HEK293 (cell line): ENCODE measurements around the gene RNF40.

Experiments
- CTCF ChIA-PET: fragments of 350-600 bp; formaldehyde crosslinking; extraction: SDS; loops from one replicate; lab custom pipeline; 2021; ENCODE audit warnings: antibody characterized with exemption; lab: Yijun Ruan, JAX
- POLR2A ChIA-PET: fragments of 300-600 bp; formaldehyde crosslinking; extraction: SDS; loops from one replicate; lab custom pipeline; 2020; ENCODE audit warnings: antibody characterized with exemption, inconsistent platforms; lab: Yijun Ruan, JAX
- H3K27ac ChIP-seq: fragments of 200-500 bp; sonication (Bioruptor generic); 2 replicates; pipeline ENCODE4 v1.5.1; 2014; ENCODE audit warnings: low read depth, low read length, control low read depth, inconsistent platforms; ENCODE audit errors: extremely low read depth
- H3K36me3 ChIP-seq, 2 experiments: fragments of 200-500 bp in 1 of 2; sonication (Bioruptor generic) in 1 of 2; 1 replicate in 1 of 2; 2 replicates in 1 of 2; pipeline ENCODE4 v1.5.1; 2014 to 2017; ENCODE audit warnings: inconsistent platforms in 2 of 2, low read length in 2 of 2; ENCODE audit not compliant: control insufficient read depth in 2 of 2, insufficient read depth in 1 of 2
- H3K4me1 ChIP-seq: fragments of 200-500 bp; sonication (Bioruptor generic); 2 replicates; pipeline ENCODE4 v1.5.1; 2014; ENCODE audit warnings: mild to moderate bottlenecking, low read length, inconsistent platforms; ENCODE audit not compliant: control insufficient read depth, insufficient read depth
- H3K4me3 ChIP-seq: 2 replicates; pipeline ENCODE4 v1.5.1; 2011; ENCODE audit warnings: low read depth, mild to moderate bottlenecking, control low read depth, low read length, moderate library complexity
- H3K9me3 ChIP-seq: fragments of 200-500 bp; sonication (Bioruptor generic); 2 replicates; pipeline ENCODE4 v1.5.1; 2014; ENCODE audit warnings: low read depth, low read length, inconsistent platforms; ENCODE audit not compliant: control insufficient read depth, insufficient read depth
- AEBP2 ChIP-seq: fragments of 450-650 bp; formaldehyde crosslinking; IDR thresholded peaks from 2 replicates; pipeline ENCODE4 v1.5.1; 2016; ENCODE audit warnings: missing biosample characterization, missing genetic modification characterization, borderline replicate concordance
- MEIS1 ChIP-seq: sonication (generic); formaldehyde crosslinking; IDR thresholded peaks from 2 replicates; pipeline ENCODE4 v1.8.1; 2022; ENCODE audit warnings: missing genetic modification reagents, mild to moderate bottlenecking, borderline replicate concordance
- OSR2 ChIP-seq: fragments of 450-650 bp; formaldehyde crosslinking; IDR thresholded peaks from 2 replicates; pipeline ENCODE4 v1.5.1; 2016; ENCODE audit warnings: missing biosample characterization, missing genetic modification characterization
- SALL2 ChIP-seq: fragments of 450-650 bp; formaldehyde crosslinking; IDR thresholded peaks from 2 replicates; pipeline ENCODE4 v1.5.0; 2017; ENCODE audit warnings: missing biosample characterization, mild to moderate bottlenecking, missing genetic modification characterization, borderline replicate concordance
- TRIM28 ChIP-seq: IDR thresholded peaks from 2 replicates; pipeline ENCODE4 v1.6.1; 2011; ENCODE audit warnings: low read length, control low read depth, borderline replicate concordance
- TSHZ1 ChIP-seq: fragments of 450-650 bp; formaldehyde crosslinking; IDR thresholded peaks from 2 replicates; pipeline ENCODE4 v1.5.1; 2016; ENCODE audit warnings: missing biosample characterization, missing genetic modification characterization, borderline replicate concordance
- ZBTB20 ChIP-seq: fragments of 450-650 bp; formaldehyde crosslinking; IDR thresholded peaks from 2 replicates; pipeline ENCODE4 v1.5.1; 2016; ENCODE audit warnings: missing biosample characterization, missing genetic modification characterization
- ZNF114 ChIP-seq: fragments of 450-650 bp; formaldehyde crosslinking; IDR thresholded peaks from 2 replicates; pipeline ENCODE4 v1.5.0; 2017; ENCODE audit warnings: missing biosample characterization, missing genetic modification characterization
- ZNF223 ChIP-seq: fragments of 450-650 bp; formaldehyde crosslinking; IDR thresholded peaks from 2 replicates; pipeline ENCODE4 v1.5.1; 2016; ENCODE audit warnings: missing biosample characterization, missing genetic modification characterization
- ZNF37A ChIP-seq: fragments of 450-650 bp; IDR thresholded peaks from 2 replicates; pipeline ENCODE4 v1.5.1; 2018; ENCODE audit warnings: missing biosample characterization, missing genetic modification characterization
- ZNF391 ChIP-seq: fragments of 450-650 bp; formaldehyde crosslinking; IDR thresholded peaks from 2 replicates; pipeline ENCODE4 v1.5.1; 2016; ENCODE audit warnings: low read depth, missing biosample characterization, missing genetic modification characterization, borderline replicate concordance
- ZNF433 ChIP-seq: fragments of 450-650 bp; formaldehyde crosslinking; IDR thresholded peaks from 2 replicates; pipeline ENCODE4 v1.5.1; 2016; ENCODE audit warnings: missing biosample characterization, missing genetic modification characterization, low read depth
- ZNF473 ChIP-seq: fragments of 450-650 bp; formaldehyde crosslinking; IDR thresholded peaks from 2 replicates; pipeline ENCODE4 v1.5.1; 2017; ENCODE audit warnings: missing biosample characterization, missing genetic modification characterization
- ZNF510 ChIP-seq: fragments of 450-650 bp; formaldehyde crosslinking; IDR thresholded peaks from 2 replicates; pipeline ENCODE4 v1.5.1; 2018; ENCODE audit warnings: mild to moderate bottlenecking, missing genetic modification characterization, missing biosample characterization; ENCODE audit not compliant: insufficient replicate concordance
- ZNF513 ChIP-seq: fragments of 450-650 bp; IDR thresholded peaks from 2 replicates; pipeline ENCODE4 v1.5.1; 2018; ENCODE audit warnings: missing biosample characterization, missing genetic modification characterization
- ZNF514 ChIP-seq: fragments of 450-650 bp; formaldehyde crosslinking; IDR thresholded peaks from 2 replicates; pipeline ENCODE4 v1.5.1; 2016; ENCODE audit warnings: missing biosample characterization, missing genetic modification characterization
- ZNF580 ChIP-seq: fragments of 450-650 bp; formaldehyde crosslinking; IDR thresholded peaks from 2 replicates; pipeline ENCODE4 v1.5.1; 2016; ENCODE audit warnings: missing biosample characterization, missing genetic modification characterization
- ZNF830 ChIP-seq: fragments of 450-650 bp; IDR thresholded peaks from 2 replicates; pipeline ENCODE4 v1.5.0; 2018; ENCODE audit warnings: missing biosample characterization, missing genetic modification characterization, low read depth, mild to moderate bottlenecking, moderate library complexity
- ZXDB ChIP-seq: fragments of 450-650 bp; formaldehyde crosslinking; IDR thresholded peaks from 2 replicates; pipeline ENCODE4 v1.5.1; 2016; ENCODE audit warnings: missing biosample characterization, missing genetic modification characterization
- TF ChIP-seq, protein P1 (sequence below): fragments of 450-650 bp; formaldehyde crosslinking; IDR thresholded peaks from 2 replicates; pipeline ENCODE4 v1.5.1; 2016; ENCODE audit warnings: missing biosample characterization, missing genetic modification characterization
- TF ChIP-seq, protein P2 (sequence below): fragments of 450-650 bp; formaldehyde crosslinking; optimal IDR thresholded peaks from 2 replicates; pipeline ENCODE3; 2016; ENCODE audit warnings: missing biosample characterization, mild to moderate bottlenecking, missing genetic modification characterization

RNF40 gene

GRCh38 chr16:30731411-30731810, 30.7 kb upstream of the RNF40 start:
- H3K4me1 ChIP-seq, result no peaks in the 10 kb centered on the region
- H3K36me3 ChIP-seq, result peaks cover 82 to 99% of the 10 kb centered on the region in 2 experiments
- ChIA-PET CTCF (interaction anchor here (1.2 kb wide), 1 partner anchor 223 kb away, joined by 4 read pairs; no protein-coding TSS in a partner anchor), POLR2A (interaction anchor here (2.4 kb wide), 1 partner anchor 17 kb away, joined by 12 read pairs; the partner anchor contains the start of gene PHKG2)
- H3K4me3 ChIP-seq, result no peak overlapping the region
- H3K27ac ChIP-seq, result no peak overlapping the region
- TF ChIP-seq ZNF514 (no peak), ZNF580 (tag by site-specific recombination) (no peak), ZNF510 (no peak), OSR2 (tag by site-specific recombination) (no peak), ZBTB20 (tag by site-specific recombination) (no peak), ZNF114 (tag by site-specific recombination) (no peak), TRIM28 (no peak), AEBP2 (no peak), TSHZ1 (tag by site-specific recombination) (no peak), ZNF830 (tag by site-specific recombination) (no peak), ZXDB (tag by site-specific recombination) (no peak), SALL2 (tag by site-specific recombination) (no peak)
- TF ChIP-seq, protein P1, sequence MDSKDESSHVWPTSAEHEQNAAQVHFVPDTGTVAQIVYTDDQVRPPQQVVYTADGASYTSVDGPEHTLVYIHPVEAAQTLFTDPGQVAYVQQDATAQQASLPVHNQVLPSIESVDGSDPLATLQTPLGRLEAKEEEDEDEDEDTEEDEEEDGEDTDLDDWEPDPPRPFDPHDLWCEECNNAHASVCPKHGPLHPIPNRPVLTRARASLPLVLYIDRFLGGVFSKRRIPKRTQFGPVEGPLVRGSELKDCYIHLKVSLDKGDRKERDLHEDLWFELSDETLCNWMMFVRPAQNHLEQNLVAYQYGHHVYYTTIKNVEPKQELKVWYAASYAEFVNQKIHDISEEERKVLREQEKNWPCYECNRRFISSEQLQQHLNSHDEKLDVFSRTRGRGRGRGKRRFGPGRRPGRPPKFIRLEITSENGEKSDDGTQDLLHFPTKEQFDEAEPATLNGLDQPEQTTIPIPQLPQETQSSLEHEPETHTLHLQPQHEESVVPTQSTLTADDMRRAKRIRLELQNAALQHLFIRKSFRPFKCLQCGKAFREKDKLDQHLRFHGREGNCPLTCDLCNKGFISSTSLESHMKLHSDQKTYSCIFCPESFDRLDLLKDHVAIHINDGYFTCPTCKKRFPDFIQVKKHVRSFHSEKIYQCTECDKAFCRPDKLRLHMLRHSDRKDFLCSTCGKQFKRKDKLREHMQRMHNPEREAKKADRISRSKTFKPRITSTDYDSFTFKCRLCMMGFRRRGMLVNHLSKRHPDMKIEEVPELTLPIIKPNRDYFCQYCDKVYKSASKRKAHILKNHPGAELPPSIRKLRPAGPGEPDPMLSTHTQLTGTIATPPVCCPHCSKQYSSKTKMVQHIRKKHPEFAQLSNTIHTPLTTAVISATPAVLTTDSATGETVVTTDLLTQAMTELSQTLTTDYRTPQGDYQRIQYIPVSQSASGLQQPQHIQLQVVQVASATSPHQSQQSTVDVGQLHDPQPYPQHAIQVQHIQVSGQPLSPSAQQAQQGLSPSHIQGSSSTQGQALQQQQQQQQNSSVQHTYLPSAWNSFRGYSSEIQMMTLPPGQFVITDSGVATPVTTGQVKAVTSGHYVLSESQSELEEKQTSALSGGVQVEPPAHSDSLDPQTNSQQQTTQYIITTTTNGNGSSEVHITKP (tag by site-specific recombination), result no peak
- H3K9me3 ChIP-seq, result no peaks in the 10 kb centered on the region

- H3K36me3 ChIP-seq, result peaks cover 55 to 94% of the 10 kb centered on the region in 2 experiments; a peak in 2 of 3 replicates
- CTCF ChIA-PET, result no interaction called here
- no peaks in the 10 kb centered on the region for H3K9me3 ChIP-seq
- H3K4me3 ChIP-seq, result no peak overlapping the region
- no peaks in the 10 kb centered on the region for H3K4me1 ChIP-seq
- POLR2A ChIA-PET, result interaction anchor here (3.8 kb wide), 1 partner anchor 11 kb away, joined by 25 read pairs; the partner anchor contains the start of gene PHKG2
- H3K27ac ChIP-seq, result no peak overlapping the region
- TF ChIP-seq ZNF223 (peak; percentile 93), ZNF391 (tag by site-specific recombination) (no peak), ZNF513 (no peak), ZNF473 (tag by site-specific recombination) (no peak), ZNF433 (tag by site-specific recombination) (no peak), MEIS1 (no peak), ZNF37A (tag by site-specific recombination) (no peak)
- TF ChIP-seq, protein P2, sequence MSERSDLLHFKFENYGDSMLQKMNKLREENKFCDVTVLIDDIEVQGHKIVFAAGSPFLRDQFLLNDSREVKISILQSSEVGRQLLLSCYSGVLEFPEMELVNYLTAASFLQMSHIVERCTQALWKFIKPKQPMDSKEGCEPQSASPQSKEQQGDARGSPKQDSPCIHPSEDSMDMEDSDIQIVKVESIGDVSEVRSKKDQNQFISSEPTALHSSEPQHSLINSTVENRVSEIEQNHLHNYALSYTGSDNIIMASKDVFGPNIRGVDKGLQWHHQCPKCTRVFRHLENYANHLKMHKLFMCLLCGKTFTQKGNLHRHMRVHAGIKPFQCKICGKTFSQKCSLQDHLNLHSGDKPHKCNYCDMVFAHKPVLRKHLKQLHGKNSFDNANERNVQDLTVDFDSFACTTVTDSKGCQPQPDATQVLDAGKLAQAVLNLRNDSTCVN (tag by site-specific recombination), result no peak
These were observed 24.9 kb upstream of the RNF40 start for GRCh38 chr16:30736995-30737793.
